ENCODE data around the gene RIPOR1.
"Not testable (repeated sequence)": the region's sequence is repeated elsewhere in the genome, so short reads cannot be mapped to it uniquely, and the experiment has no call there.

DNA sequence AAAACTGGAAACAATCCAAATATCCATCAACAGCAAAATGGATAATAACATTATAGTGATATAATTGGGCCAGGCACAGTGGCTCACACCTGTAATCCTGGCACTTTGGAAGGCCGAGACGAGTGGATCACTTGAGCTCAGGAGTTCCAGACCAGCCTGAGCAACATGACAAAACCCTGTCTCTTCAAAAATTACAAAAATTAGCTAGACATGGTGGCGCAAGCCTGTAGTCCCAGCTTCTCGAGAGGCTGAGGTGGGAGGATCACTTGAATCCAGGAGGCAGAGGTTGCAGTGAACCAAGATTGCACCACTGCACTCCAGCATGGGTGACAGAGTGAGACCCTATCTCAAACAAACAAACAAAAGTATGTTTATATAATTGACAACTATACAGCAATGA lies 41.1 kb upstream of the RIPOR1 start:
- not testable (repeated sequence) for TF ChIP-seq CTCF (IDR thresholded peaks at IDR 0.05); POLR2AphosphoS5 (IDR thresholded peaks at IDR 0.05); POLR2A (IDR thresholded peaks at IDR 0.05; ENCODE audit: low read depth)

Data from esophagus muscularis mucosa (tissue), 3 donors.